Adipose tissue (tissue), 3 donors: ENCODE data around the gene ALDH1L1. TPM values are rescaled to one million over a fixed set of nuclear protein-coding genes. Genes with fewer than 3 reads are reported as not detected.

Source experiments
- H3K27ac ChIP-seq: one replicate; pipeline ENCODE4 v1.5.1; 2013; ENCODE audit warnings: low read depth, low read length
- WGBS, 3 donors: extraction: QIAGEN DNeasy Blood & Tissue Kit; methylation state at CpG; one replicate each; pipeline ENCODE4 v1.1.7; 2013; 5-methylcytosine and 5-hydroxymethylcytosine counted together
- polyA plus RNA-seq, 3 donors: library from polyadenylated mRNA; stranded (reverse); fragments of 200-250 nt; gene quantifications; one replicate each; pipeline ENCODE4 v1.2.3, GENCODE V29; 2013
- donor health status: healthy with polysubstance abuse.
- donor health status: Bipolar disorder and iron deficiency.
- donor health status: healthy.

Gene ALDH1L1
- polyA plus RNA-seq, 3 donors: 38.3 to 262 (median 76.0) TPM

- H3K27ac ChIP-seq: no peak overlapping the region
- 85 to 89% (median 89%) methylated on average over 6 of the region's 6 CpGs for WGBS, 3 donors
These were observed 33.8 kb downstream of the ALDH1L1 start for GRCh38 chr3:126146525-126147146.

DNA sequence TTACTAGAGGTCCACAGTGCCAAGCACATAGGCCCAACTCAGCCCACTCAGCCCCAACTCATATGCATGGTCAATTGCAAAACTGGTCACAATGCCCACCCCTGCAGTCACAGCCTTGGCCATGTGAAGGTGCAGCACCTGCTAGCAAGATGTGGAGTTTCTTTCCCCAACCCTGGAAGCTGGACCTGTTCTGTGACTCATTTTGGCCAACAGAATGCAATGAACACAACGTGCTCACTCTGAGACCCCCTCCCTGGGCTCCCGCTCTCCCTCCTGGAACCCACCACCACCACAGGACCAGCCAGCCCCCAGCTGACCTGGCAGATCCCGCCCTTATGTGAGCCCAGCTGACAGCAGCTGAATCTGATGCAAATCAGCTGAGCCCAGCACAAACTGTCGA is 34.4 kb downstream of the ALDH1L1 start:
- H3K27ac ChIP-seq: no peak overlapping the region
- WGBS, 3 donors: 83 to 86% (median 83%) methylated on average over 4 of the region's 4 CpGs

DNA sequence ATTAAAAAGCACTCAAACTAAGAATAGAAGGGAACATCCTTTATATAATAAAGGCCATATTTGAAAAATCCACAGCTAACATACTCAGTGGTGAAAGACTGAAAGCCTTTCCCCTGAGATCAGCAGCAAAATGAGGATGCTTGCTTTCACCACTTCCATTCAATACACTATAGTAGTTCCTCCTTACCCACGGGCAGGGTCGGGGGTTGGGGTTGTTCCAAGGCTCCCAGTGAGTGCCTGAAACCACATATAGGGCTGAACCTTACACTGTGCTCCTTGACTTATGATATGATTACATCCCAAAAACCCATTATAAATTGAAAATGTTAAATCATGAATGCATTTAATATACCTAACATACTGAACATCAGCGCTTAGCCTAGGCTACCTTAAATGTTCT is 37.7 kb downstream of the ALDH1L1 start:
- no peak overlapping the region for H3K27ac ChIP-seq
- WGBS, 3 donors: 57 to 76% (median 57%) methylated on average over 3 of the region's 3 CpGs

GRCh38 chr3:126137490-126138130 is 42.8 kb downstream of the ALDH1L1 start:
- 89 to 95% (median 90%) methylated on average over 8 of the region's 8 CpGs for WGBS, 3 donors
- H3K27ac ChIP-seq: no peak overlapping the region

DNA sequence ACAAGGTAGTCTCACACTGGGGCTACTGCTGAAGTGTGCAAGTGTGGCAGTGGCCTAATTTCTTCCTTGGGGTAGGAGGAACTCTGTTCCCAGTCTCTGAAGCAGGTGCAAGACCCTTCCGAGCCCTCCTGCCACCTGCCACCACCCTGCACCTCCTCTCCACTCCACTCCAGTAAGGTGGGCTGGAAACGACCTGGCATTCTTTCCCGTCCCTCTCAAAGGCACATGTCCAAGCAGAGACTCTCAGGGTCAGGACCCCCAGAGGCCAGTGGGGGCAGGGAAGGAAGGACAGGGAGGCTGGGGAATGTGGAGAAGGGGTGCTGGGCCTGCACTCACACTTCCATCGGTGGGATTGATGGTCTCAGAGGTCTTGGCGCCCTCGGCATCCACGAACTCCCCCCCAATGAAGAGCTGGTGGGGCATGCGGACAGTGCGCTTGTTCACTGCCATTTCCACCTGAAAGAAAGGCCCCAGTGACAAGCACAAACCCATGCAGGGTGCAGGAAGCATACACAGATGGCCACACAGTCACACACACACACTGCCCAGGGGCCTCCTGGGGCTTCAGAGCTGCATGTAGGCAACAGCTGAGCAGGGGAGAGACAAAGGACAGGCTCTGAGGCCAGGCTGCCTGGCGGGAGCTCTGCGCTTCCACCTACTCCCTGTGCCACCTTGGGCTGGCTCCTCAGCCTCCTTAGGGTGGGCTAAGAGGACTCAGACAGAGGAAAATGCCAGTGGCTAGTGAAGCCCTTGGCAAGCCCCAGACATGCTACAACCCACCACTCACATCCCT is 43.8 kb downstream of the ALDH1L1 start:
- H3K27ac ChIP-seq: no peak overlapping the region
- 85 to 90% (median 89%) methylated on average over 11 of the region's 11 CpGs for WGBS, 3 donors

DNA sequence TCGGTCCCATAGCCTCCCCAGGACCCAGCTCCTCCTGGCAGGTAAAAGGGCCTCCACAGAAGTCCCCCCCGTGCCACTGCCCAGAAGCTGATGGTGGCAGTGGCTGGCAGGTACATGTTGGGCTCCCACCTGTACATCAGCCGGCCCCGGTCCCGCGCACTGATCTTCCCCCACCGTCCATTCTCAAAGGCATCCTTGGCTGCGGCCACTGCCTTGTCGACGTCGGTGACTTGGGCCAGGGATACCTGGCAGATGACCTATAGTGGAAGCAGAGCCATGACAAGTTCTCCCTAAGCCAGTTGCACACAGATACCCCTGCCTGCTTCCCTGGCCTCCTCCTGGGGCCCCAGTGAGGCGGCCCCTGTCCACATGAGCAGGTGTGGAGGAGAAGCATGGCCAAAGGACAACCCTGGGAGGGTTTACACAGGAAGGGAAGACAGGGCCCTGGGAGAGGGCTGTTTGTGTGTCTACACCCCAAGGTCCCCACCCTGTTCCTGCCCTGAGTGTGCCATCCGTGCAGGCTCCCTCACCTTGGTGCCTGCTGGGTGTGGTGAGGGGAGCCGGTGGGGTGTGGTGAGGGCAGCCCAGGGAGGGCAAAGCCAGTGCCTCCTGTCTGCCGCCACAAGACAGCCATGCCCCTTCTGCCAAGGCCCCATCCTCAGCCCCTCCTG is 44.8 kb downstream of the ALDH1L1 start:
- 92 to 93% (median 93%) methylated on average over 15 of the region's 15 CpGs for WGBS, 3 donors
- no peak overlapping the region for H3K27ac ChIP-seq

GRCh38 chr3:126135071-126135405 is 45.3 kb downstream of the ALDH1L1 start:
- WGBS, 3 donors: 90 to 97% (median 93%) methylated on average over 3 of the region's 3 CpGs

GRCh38 chr3:126134219-126134975 is 46.0 kb downstream of the ALDH1L1 start:
- WGBS, 3 donors: 40 to 49% (median 47%) methylated on average over 23 of the region's 23 CpGs
- H3K27ac ChIP-seq: no peak overlapping the region

More at GRCh38 chr3:126135071-126135405, 45.3 kb downstream of the ALDH1L1 start:
- no peak overlapping the region for H3K27ac ChIP-seq

DNA sequence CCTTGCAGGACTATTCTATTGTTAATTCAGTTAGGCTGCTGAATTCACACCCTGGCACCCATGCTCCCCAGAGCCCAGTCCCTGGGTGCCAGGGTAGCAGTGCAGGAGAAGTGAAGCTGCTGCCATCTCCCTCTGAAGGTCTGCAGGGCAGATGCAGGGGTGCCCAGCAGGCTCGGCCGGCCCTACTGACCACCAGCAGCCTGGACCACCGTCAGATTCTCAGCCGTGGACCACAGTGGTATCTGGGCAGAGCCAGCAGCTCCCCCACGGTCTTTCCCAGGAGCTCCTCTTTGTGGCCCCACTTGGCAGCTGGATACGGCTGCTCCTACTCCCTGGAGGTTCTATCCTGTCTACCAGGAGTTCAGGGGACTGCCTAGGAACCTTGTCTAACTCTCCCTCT is 46.8 kb downstream of the ALDH1L1 start:
- WGBS, 3 donors: 57 to 65% (median 62%) methylated on average over 6 of the region's 6 CpGs
- H3K27ac ChIP-seq: no peak overlapping the region

GRCh38 chr3:126132751-126133511 is 47.5 kb downstream of the ALDH1L1 start:
- H3K27ac ChIP-seq: no peak overlapping the region
- WGBS, 3 donors: 74 to 76% (median 75%) methylated on average over 14 of the region's 14 CpGs

- H3K27ac ChIP-seq: no peak overlapping the region
- WGBS, 3 donors: 69 to 85% (median 76%) methylated on average over 16 of the region's 16 CpGs
These were observed 48.3 kb downstream of the ALDH1L1 start for GRCh38 chr3:126131881-126132750.

GRCh38 chr3:126130981-126131745 is 49.2 kb downstream of the ALDH1L1 start:
- WGBS, 3 donors: 79 to 91% (median 82%) methylated on average over 19 of the region's 19 CpGs

GRCh38 chr3:126130081-126130855 is 50.1 kb downstream of the ALDH1L1 start:
- WGBS, 3 donors: 56 to 77% (median 65%) methylated on average over 15 of the region's 15 CpGs
- H3K27ac ChIP-seq: no peak overlapping the region

More at GRCh38 chr3:126130981-126131745, 49.2 kb downstream of the ALDH1L1 start:
- H3K27ac ChIP-seq: no peak overlapping the region

GRCh38 chr3:126129398-126129891 is 50.9 kb downstream of the ALDH1L1 start:
- 43 to 75% (median 58%) methylated on average over 16 of the region's 16 CpGs for WGBS, 3 donors
- no peak overlapping the region for H3K27ac ChIP-seq
